HTR-8/SVneo (cell line): ENCODE data around the gene GSK3A.

Experiments used
- DNase-seq: peaks from one replicate; pipeline ENCODE4 v3.0.0; 2011; ENCODE audit warnings: low spot score, mixed read lengths; ENCODE audit not compliant: insufficient read length
- FAIRE-seq: peaks from 2 replicates; lab custom pipeline; 2011; peaks lifted over from hg19 to GRCh38; lab: Jason Lieb, UNC

GSK3A gene

DNA sequence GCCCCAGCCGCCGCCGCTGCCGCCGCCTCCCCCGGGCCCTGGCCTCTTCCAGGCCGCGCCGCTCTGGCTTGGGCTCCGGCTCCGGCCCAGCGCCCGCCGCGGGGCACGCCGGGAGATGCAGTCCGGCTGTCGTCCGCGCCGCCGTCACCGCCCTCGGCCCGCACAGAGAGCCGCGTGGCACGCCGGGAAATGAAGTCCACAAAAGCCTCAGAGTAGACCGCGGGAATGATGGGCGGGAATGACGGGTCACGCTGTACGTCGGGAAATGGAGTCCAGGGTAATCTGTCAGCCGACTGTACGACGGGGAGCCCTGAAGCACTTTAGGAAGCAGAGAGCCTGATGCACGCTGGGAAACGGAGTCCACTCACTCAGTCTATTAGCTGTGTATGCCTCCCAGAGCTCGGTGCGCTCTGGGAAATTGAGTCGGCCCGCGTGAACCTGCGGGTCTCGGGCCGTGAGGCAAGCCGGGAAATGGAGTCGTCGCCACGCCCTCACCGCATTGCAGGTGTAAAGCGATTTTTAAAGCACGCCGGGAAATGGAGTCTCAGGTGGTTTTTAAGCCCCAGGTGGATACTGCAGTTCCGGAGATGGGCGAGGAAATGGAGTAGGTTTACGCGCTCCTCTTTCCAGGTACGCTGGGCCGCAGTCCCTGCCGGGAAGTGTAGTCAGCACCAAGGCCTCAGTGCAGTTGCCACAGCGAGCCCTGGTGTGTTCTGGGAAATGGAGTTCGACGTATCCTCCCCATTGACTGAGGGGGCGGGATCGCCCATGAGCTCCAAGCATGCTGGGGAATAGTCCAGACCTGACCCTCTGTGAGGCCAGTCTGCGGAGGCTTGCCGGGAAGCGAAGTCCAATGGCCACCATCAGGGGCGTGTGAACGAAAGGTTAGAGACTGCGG lies at the start of gene GSK3A:
Gene GSK3A, minus strand, starts transcription at position 91 of the 898 bp plus-strand sequence. CDS start 137 bp downstream, outside the sequence.
- FAIRE-seq (peak; percentile 98), DNase-seq (peak; percentile 97)

DNA sequence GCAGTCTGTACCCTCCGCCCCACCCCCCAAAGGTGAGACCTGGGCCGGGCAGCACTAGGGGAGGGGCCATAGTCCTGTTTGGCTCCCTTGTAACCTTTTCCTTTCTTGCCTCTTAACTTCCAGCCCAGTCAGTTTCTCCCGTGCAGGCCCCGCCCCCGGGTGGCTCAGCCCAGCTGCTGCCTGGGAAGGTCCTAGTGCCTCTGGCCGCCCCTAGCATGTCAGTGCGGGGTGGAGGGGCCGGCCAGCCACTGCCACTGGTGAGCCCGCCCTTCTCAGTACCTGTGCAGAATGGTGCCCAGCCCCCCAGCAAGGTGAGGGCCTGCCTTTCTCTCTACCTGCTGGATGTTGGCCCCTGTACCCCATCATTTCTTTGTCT lies 49.0 kb upstream of the GSK3A start:
- no peak for DNase-seq
- no peak for FAIRE-seq

DNA sequence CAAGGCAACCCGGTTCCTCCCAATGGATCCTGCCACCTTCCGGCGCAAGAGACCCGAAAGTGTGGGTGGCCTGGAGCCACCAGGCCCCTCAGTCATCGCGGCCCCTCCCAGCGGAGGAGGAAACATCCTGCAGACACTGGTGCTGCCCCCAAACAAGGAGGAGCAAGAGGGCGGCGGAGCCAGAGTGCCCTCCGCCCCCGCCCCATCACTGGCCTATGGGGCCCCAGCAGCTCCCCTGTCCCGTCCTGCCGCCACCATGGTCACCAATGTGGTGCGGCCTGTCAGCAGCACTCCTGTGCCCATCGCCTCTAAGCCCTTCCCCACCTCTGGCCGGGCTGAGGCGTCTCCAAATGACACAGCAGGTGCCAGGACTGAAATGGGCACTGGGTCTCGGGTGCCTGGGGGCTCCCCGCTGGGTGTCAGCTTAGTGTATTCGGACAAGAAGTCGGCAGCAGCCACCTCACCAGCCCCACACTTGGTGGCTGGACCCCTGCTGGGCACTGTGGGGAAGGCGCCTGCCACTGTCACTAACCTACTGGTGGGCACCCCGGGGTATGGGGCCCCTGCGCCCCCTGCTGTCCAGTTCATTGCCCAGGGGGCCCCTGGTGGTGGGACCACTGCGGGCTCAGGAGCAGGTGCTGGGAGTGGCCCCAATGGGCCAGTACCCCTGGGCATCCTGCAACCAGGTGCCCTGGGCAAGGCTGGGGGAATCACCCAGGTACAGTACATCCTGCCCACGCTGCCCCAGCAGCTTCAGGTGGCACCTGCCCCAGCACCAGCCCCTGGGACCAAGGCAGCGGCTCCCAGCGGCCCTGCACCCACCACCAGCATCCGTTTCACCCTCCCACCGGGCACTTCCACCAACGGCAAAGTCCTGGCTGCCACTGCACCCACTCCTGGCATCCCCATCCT lies 48.4 kb upstream of the GSK3A start:
- DNase-seq: no peak

GRCh38 chr19:42290136-42290522 lies 47.7 kb upstream of the GSK3A start:
- DNase-seq (no peak), FAIRE-seq (no peak)

More for the DNA sequence above, 48.4 kb upstream of the GSK3A start:
- FAIRE-seq: no peak

DNA sequence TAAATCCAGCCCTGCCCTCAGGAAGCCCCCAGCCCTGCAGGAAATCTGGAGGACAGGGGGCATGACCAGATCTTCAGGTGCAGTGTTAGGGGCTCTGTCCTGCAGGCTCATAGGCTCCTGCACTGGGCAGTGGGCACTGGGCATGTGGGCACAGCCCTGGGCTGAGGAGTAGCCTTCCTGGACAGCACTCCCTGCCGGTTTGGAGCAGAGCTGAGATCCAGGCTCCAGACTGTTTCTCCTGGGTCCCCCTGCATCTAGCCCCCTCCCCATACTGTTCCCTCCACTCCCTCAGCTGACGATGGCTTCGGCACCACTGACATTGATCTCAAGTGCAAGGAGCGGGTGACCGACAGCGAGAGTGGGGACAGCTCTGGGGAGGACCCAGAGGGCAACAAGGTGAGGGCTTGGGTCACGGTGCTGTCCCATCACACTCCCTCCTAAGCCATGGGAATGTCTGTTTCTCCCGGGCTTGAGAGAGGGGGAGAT lies 47.2 kb upstream of the GSK3A start:
- DNase-seq: no peak
- FAIRE-seq: no peak

GRCh38 chr19:42288881-42289555 lies 46.6 kb upstream of the GSK3A start:
- FAIRE-seq (no peak), DNase-seq (no peak)

GRCh38 chr19:42288387-42288786 lies 46.0 kb upstream of the GSK3A start:
- FAIRE-seq (no peak), DNase-seq (no peak)

- DNase-seq: no peak
- no peak for FAIRE-seq
Measured at GRCh38 chr19:42287827-42288107, 45.4 kb upstream of the GSK3A start.

- DNase-seq (no peak), FAIRE-seq (no peak)
Measured at GRCh38 chr19:42287017-42287826, 44.8 kb upstream of the GSK3A start.

- FAIRE-seq: no peak
- DNase-seq: no peak
Measured at GRCh38 chr19:42286349-42287016, 44.1 kb upstream of the GSK3A start.

- DNase-seq (no peak), FAIRE-seq (no peak)
Measured at GRCh38 chr19:42285988-42286348, 43.6 kb upstream of the GSK3A start.

GRCh38 chr19:42285541-42285941 lies 43.1 kb upstream of the GSK3A start:
- FAIRE-seq (no peak), DNase-seq (no peak)

DNA sequence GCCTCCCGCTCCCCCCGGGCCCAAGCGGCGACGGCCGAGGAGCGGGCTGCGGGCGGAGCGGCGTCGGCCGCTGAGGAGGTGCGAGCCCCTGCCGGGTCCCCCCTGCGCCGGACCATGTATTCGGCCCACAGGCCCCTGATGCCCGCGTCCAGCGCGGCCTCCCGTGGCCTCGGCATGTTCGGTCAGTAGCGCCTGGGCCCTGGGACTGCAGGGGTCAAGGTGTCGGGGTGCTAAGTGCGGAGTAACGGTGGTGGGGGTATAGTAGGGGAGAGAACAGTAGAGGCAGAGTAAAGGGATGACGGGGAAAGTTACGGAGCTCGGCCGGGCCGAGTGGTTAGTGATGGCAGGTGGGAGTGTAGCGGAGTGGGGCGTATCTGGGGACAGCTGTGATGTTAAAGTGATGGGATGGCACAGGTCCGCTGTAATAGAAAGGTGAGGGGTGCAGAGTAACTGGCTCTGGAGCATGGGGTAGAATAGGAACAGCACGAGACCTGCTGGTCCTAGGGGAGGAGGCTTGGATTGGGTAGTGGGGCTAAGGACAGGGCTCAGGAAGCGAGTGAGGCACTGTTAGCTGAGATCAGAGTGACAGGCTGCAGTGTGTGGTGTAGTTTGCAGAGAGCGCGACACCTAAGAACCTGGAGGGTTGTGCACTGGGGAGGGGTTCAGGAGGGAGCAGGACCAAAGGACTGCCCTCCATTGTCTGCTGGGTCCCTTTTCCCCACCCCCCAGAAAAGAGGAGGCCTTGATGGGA lies 42.4 kb upstream of the GSK3A start:
- DNase-seq: no peak
- peak; percentile 72 for FAIRE-seq

GRCh38 chr19:42284066-42284501 lies 41.7 kb upstream of the GSK3A start:
- FAIRE-seq (peak; percentile 68), DNase-seq (no peak)

DNA sequence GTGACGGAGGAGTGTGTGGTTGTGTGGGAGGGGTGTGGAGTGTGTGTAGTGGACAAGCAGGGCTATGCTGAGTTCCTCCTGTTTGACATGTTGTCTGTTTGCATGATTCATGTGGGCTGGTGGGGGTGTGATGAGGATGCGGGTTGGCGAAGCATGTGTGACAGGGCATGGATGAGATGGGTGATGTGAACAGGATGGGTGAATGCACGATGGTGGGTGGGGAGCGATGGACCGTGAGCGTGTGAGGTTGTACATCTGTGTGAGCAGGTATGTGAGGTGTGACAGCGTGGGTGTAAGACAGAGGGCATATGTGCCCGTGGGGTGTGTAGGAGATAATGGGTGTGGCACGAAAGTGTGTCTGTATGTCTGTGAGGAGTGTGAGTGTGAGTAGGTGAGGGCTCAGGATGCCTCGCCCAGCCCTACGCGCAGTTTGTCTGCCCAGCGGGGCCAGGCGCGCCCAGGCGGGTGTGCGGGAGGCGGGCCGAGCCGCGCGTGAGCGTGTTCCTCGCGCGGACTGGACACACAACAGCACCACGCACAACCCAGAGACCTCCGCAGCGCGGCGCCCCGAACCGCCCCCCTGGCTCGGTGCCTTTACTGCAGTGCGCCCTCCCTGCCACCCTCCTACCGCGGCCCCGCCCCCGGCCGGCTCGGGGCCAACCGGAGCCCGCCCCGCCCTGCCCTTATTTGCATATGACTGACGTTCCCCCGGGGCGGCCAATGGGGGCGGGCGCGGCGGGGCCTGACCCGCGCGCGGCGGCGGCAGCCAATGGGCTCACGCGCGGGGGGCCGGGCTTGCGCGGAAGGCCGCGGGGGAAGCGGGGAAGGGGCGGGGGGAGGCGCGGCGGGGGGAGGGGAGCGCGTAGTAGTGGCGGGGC lies 41.0 kb upstream of the GSK3A start:
- FAIRE-seq (peak; percentile 97), DNase-seq (peak; percentile 90)

DNA sequence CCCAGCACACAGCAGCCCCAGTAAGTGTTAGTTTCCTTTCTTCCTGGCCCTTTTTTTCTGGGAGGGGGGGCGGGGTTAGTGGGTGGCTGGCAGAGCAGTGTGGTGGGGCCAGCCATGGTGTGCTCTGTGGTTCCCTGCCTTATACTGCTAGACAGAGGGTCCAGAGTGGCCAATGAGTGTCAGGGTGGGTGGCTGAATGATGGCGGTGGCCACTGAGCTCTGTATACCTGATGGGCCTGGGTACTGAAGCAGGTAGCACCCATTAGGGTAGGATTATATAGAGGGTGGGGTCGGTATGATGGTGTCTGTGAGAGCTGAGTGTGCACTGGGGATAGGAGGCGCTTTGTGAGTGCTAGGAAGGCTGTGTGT lies 40.4 kb upstream of the GSK3A start:
- FAIRE-seq (no peak), DNase-seq (no peak)
